ENCODE measurements around the gene EIF2B2. TPM values are rescaled to one million over a fixed set of nuclear protein-coding genes. Genes with fewer than 3 reads are reported as not detected.

Gene EIF2B2
- total RNA-seq, 4 donors from 2014 or later, result 23.3 to 58.0 (median 45.9) TPM

GRCh38 chr14:74976264-74977113 lies 26.2 kb upstream of the EIF2B2 start:
- Histone ChIP-seq H3K9me3 (no peaks in the 10 kb centered on the region), H3K27ac (replicated peaks in 1 of 4) (peak overlapping the region in 1 of 4 donors; percentile 30), H3K4me3 (no peak overlapping the region), H3K36me3 (no peaks in the 10 kb centered on the region), H3K4me1 (peaks cover 35 to 72% (median 63%) of the 10 kb centered on the region in 4 donors), H3K27me3 (no peaks in the 10 kb centered on the region)
- no peak for TF ChIP-seq POLR2A (IDR thresholded peaks at IDR 0.05; ENCODE audit: low read depth)
- TF ChIP-seq EP300 (IDR thresholded peaks at IDR 0.05), result no peak
- TF ChIP-seq POLR2AphosphoS5 (IDR thresholded peaks at IDR 0.05), result no peak
- TF ChIP-seq CTCF (IDR thresholded peaks at IDR 0.05), result no peak
- WGBS, result 81% methylated on average over 11 of the region's 11 CpGs
- DNase-seq (ENCODE audit: extremely low spot score), result no peak
- intact Hi-C loops (cut with DNase I), result no loop called here

- 87% methylated on average over 12 of the region's 12 CpGs for WGBS
- Histone ChIP-seq H3K4me3 (no peak overlapping the region), H3K27me3 (no peaks in the 10 kb centered on the region), H3K36me3 (no peaks in the 10 kb centered on the region), H3K27ac (replicated peaks in 1 of 4) (no peak overlapping the region), H3K4me1 (peaks cover 36 to 77% (median 67%) of the 10 kb centered on the region in 4 donors), H3K9me3 (no peaks in the 10 kb centered on the region)
- intact Hi-C loops (cut with DNase I), result no loop called here
- TF ChIP-seq POLR2A (IDR thresholded peaks at IDR 0.05; ENCODE audit: low read depth) (no peak), CTCF (IDR thresholded peaks at IDR 0.05) (no peak), EP300 (IDR thresholded peaks at IDR 0.05) (no peak), POLR2AphosphoS5 (IDR thresholded peaks at IDR 0.05) (no peak)
- DNase-seq (ENCODE audit: extremely low spot score), result no peak
These were observed 25.4 kb upstream of the EIF2B2 start for GRCh38 chr14:74977164-74977900.

GRCh38 chr14:74977901-74978385 lies 24.8 kb upstream of the EIF2B2 start:
- DNase-seq (ENCODE audit: extremely low spot score), result no peak
- peaks cover 36 to 75% (median 62%) of the 10 kb centered on the region in 4 donors for H3K4me1 ChIP-seq
- no peaks in the 10 kb centered on the region for H3K36me3 ChIP-seq
- no peak overlapping the region for H3K27ac ChIP-seq (replicated peaks in 1 of 4)
- intact Hi-C loops (cut with DNase I), result no loop called here
- H3K9me3 ChIP-seq, result no peaks in the 10 kb centered on the region
- H3K4me3 ChIP-seq, result no peak overlapping the region
- no peaks in the 10 kb centered on the region for H3K27me3 ChIP-seq
- 69% methylated on average over 6 of the region's 6 CpGs for WGBS
- no peak for TF ChIP-seq CTCF (IDR thresholded peaks at IDR 0.05)

- no peak for DNase-seq (ENCODE audit: extremely low spot score)
- no peak overlapping the region for H3K27ac ChIP-seq (replicated peaks in 1 of 4)
- TF ChIP-seq EP300 (IDR thresholded peaks at IDR 0.05) (no peak), POLR2AphosphoS5 (IDR thresholded peaks at IDR 0.05) (no peak)
- no peaks in the 10 kb centered on the region for H3K36me3 ChIP-seq
- 71% methylated on average over 9 of the region's 11 CpGs for WGBS
- H3K9me3 ChIP-seq, result no peaks in the 10 kb centered on the region
- intact Hi-C loops (cut with DNase I), result no loop called here
- H3K4me3 ChIP-seq, result no peak overlapping the region
- no peaks in the 10 kb centered on the region for H3K27me3 ChIP-seq
- peaks cover 34 to 70% (median 57%) of the 10 kb centered on the region in 4 donors for H3K4me1 ChIP-seq
These were observed 24.2 kb upstream of the EIF2B2 start for GRCh38 chr14:74978416-74978947.

- Histone ChIP-seq H3K27me3 (no peaks in the 10 kb centered on the region), H3K9me3 (no peaks in the 10 kb centered on the region), H3K36me3 (no peaks in the 10 kb centered on the region), H3K4me3 (no peak overlapping the region), H3K27ac (replicated peaks in 1 of 4) (no peak overlapping the region), H3K4me1 (peaks cover 29 to 64% (median 51%) of the 10 kb centered on the region in 4 donors)
- intact Hi-C loops (cut with DNase I), result no loop called here
- TF ChIP-seq EP300 (IDR thresholded peaks at IDR 0.05), result no peak
- TF ChIP-seq CTCF (IDR thresholded peaks at IDR 0.05), result no peak
- TF ChIP-seq POLR2AphosphoS5 (IDR thresholded peaks at IDR 0.05), result no peak
- TF ChIP-seq POLR2A (IDR thresholded peaks at IDR 0.05; ENCODE audit: low read depth), result no peak
- DNase-seq (ENCODE audit: extremely low spot score), result no peak
- WGBS, result 75% methylated on average over 4 of the region's 4 CpGs
These were observed 23.7 kb upstream of the EIF2B2 start for GRCh38 chr14:74979029-74979428.
